Activated CD4-positive, alpha-beta memory T cell treated with anti-CD3 and anti-CD28 coated beads for 36 hours (primary cell): Measurements from ENCODE around the gene PAX3. TPM values are rescaled to one million over a fixed set of nuclear protein-coding genes. Genes with fewer than 3 reads are reported as not detected.
"Not testable (repeated sequence)": the region's sequence is repeated elsewhere in the genome, so short reads cannot be mapped to it uniquely, and the experiment has no call there.

Experiments
- CTCF ChIA-PET: fragments of 350-600 bp; sonication (Branson Sonifier 250); formaldehyde crosslinking; loops from one replicate; lab custom pipeline; 2021; ENCODE audit warnings: antibody characterized with exemption, inconsistent platforms; lab: Charles Lee
- POLR2A ChIA-PET: fragments of 350-600 bp; sonication (Branson Sonifier 250); formaldehyde crosslinking; loops from one replicate; lab custom pipeline; 2021; ENCODE audit warnings: antibody characterized with exemption; lab: Charles Lee
- DNase-seq: peaks from one replicate; pipeline ENCODE4 v3.0.0-alpha.2; 2020
- H3K27ac Mint-ChIP-seq: one replicate; pipeline ENCODE4 v1.8.0; 2021; ENCODE audit warnings: mixed read lengths
- H3K27me3 Mint-ChIP-seq: one replicate; pipeline ENCODE4 v1.8.0; 2021; ENCODE audit warnings: mixed read lengths
- H3K36me3 Mint-ChIP-seq: one replicate; pipeline ENCODE4 v1.8.0; 2021; ENCODE audit warnings: mixed read lengths
- H3K4me1 Mint-ChIP-seq: one replicate; pipeline ENCODE4 v1.8.0; 2021; ENCODE audit warnings: low read depth, mixed read lengths
- H3K4me3 Mint-ChIP-seq: one replicate; pipeline ENCODE4 v1.8.0; 2021; ENCODE audit warnings: mild to moderate bottlenecking, mixed read lengths
- H3K9me3 Mint-ChIP-seq: one replicate; pipeline ENCODE4 v1.8.0; 2021; ENCODE audit warnings: mixed read lengths
- intact Hi-C: fragments of 100-400 bp; cut with micrococcal nuclease; formaldehyde crosslinking; loops from one replicate; pipeline ENCODE4 v1.15.1; 2023
- total RNA-seq, 2 experiments: library from RNA; stranded (reverse); gene quantifications; one replicate each; pipeline ENCODE4 v1.2.3, GENCODE V29; 2021

Gene PAX3
- total RNA-seq, 2 experiments from 2014 or later = not detected

GRCh38 chr2:222174450-222174849 lies 124.3 kb downstream of the PAX3 start:
- Mint-ChIP-seq H3K9me3 (no peaks in the 10 kb centered on the region), H3K27ac (no peak overlapping the region), H3K27me3 (peaks cover 1% of the 10 kb centered on the region), H3K36me3 (no peaks in the 10 kb centered on the region), H3K4me3 (no peak overlapping the region), H3K4me1 (no peaks in the 10 kb centered on the region)
- intact Hi-C loops = no loop called here
- DNase-seq = no peak
- ChIA-PET CTCF (no interaction called here), POLR2A (no interaction called here)

GRCh38 chr2:222169346-222169745 lies 129.5 kb downstream of the PAX3 start:
- no peak overlapping the region for H3K27ac Mint-ChIP-seq
- H3K4me1 Mint-ChIP-seq = no peaks in the 10 kb centered on the region
- CTCF ChIA-PET = no interaction called here
- H3K9me3 Mint-ChIP-seq = no peaks in the 10 kb centered on the region
- no peak for DNase-seq
- intact Hi-C loops = no loop called here
- H3K36me3 Mint-ChIP-seq = no peaks in the 10 kb centered on the region
- peaks cover 2% of the 10 kb centered on the region for H3K27me3 Mint-ChIP-seq
- POLR2A ChIA-PET = no interaction called here
- no peak overlapping the region for H3K4me3 Mint-ChIP-seq

- intact Hi-C loops = no loop called here
- CTCF ChIA-PET = no interaction called here
- no peak for DNase-seq
- no peaks in the 10 kb centered on the region for H3K9me3 Mint-ChIP-seq
- H3K36me3 Mint-ChIP-seq = no peaks in the 10 kb centered on the region
- H3K27ac Mint-ChIP-seq = no peak overlapping the region
- H3K4me3 Mint-ChIP-seq = no peak overlapping the region
- H3K4me1 Mint-ChIP-seq = no peaks in the 10 kb centered on the region
- POLR2A ChIA-PET = no interaction called here
- peaks cover 2% of the 10 kb centered on the region for H3K27me3 Mint-ChIP-seq
These were observed 131.0 kb downstream of the PAX3 start for GRCh38 chr2:222167762-222168161.

GRCh38 chr2:222160944-222161343 lies 137.9 kb downstream of the PAX3 start:
- H3K4me3 Mint-ChIP-seq = no peak overlapping the region
- no peak overlapping the region for H3K27ac Mint-ChIP-seq
- intact Hi-C loops = no loop called here
- no peaks in the 10 kb centered on the region for H3K9me3 Mint-ChIP-seq
- POLR2A ChIA-PET = no interaction called here
- no peaks in the 10 kb centered on the region for H3K27me3 Mint-ChIP-seq
- no peaks in the 10 kb centered on the region for H3K36me3 Mint-ChIP-seq
- DNase-seq = no peak
- no peaks in the 10 kb centered on the region for H3K4me1 Mint-ChIP-seq
- CTCF ChIA-PET = no interaction called here

- ChIA-PET CTCF (no interaction called here), POLR2A (no interaction called here)
- intact Hi-C loops = no loop called here
- Mint-ChIP-seq H3K4me1 (no peaks in the 10 kb centered on the region), H3K36me3 (no peaks in the 10 kb centered on the region), H3K27ac (no peak overlapping the region), H3K9me3 (no peaks in the 10 kb centered on the region), H3K4me3 (no peak overlapping the region), H3K27me3 (no peaks in the 10 kb centered on the region)
- no peak for DNase-seq
These were observed 138.7 kb downstream of the PAX3 start for GRCh38 chr2:222160125-222160524.

- intact Hi-C loops = no loop called here
- Mint-ChIP-seq H3K4me1 (no peaks in the 10 kb centered on the region), H3K27me3 (no peaks in the 10 kb centered on the region), H3K36me3 (no peaks in the 10 kb centered on the region), H3K27ac (no peak overlapping the region), H3K4me3 (no peak overlapping the region), H3K9me3 (no peaks in the 10 kb centered on the region)
- DNase-seq = no peak
- CTCF ChIA-PET = interaction anchor here (0.6 kb wide), 1 partner anchor 1883 kb away, joined by 3 read pairs; no protein-coding TSS in a partner anchor
- POLR2A ChIA-PET = no interaction called here
These were observed 139.6 kb downstream of the PAX3 start for GRCh38 chr2:222159221-222159620.

- CTCF ChIA-PET, H3K27me3 Mint-ChIP-seq: not testable (repeated sequence)
These were observed 143.7 kb downstream of the PAX3 start for GRCh38 chr2:222155003-222155664.

More at GRCh38 chr2:222155003-222155664, 143.7 kb downstream of the PAX3 start:
- H3K9me3 Mint-ChIP-seq, H3K4me3 Mint-ChIP-seq, DNase-seq, POLR2A ChIA-PET, H3K4me1 Mint-ChIP-seq, H3K27ac Mint-ChIP-seq, H3K36me3 Mint-ChIP-seq, intact Hi-C loops: not testable (repeated sequence)

Other genes starting within 250 kb of the PAX3 start
- 10 to 100 TPM; 20.3 to 20.8 TPM for gene SGPP2, start 125.5 kb upstream of the PAX3 start, total RNA-seq